Activated CD8-positive, alpha-beta memory T cell treated with anti-CD3 and anti-CD28 coated beads for 1 hour (primary cell): ENCODE results near the gene KCTD1.

Experiments
- DNase-seq, 2 donors: peaks; one replicate each; pipeline ENCODE4 v3.0.0-alpha.2; 2020; ENCODE audit warnings: low read depth in 1 of 2; ENCODE audit errors: extremely low read depth in 1 of 2

KCTD1 gene

DNA sequence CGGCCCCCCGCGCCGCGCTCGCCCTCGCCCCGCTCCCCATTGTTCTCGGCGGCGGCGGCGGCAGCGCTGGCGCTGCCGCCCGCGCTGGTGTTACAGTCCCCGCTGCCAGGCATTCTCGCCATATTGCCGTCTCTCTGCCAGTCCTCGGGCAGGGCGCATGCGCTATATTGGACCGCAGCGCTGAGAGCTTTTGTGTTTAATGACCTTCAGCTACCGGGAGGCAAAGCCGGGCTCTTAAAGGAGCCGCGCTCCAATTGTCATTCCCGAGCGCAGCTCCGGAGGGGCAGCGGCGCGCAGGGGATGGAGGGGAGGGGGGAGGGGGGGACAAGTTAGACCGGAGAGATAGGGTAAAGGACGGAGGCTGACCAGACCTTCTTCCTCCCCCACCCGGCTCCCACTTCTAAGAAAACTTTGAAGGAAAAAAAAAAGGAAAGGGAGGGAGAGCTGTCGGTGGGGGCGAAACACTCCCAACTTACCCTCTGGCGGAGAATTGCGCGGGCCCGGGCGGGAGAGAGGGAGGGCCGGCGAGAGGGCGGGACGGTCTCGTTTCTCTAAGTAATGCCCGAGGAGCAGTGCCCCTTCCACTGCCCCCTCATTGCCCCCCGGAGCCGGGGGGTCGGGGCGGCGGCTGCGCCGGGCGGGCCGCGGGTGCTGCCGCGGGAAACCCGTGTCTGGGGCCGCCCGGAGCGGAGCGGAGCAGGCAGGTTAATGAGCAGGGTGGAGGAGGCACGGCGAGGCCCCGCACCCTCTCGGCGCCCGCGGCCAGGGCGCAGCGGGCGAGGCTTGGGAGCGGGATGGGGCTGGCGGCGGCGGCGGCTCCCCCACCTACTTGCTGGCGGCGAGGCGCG is at the start of gene KCTD1:
KCTD1 (minus strand) TSS at position 139 of the 848 bp plus-strand sequence; CDS start at position 122, 17 bp downstream.
- peak; percentile 3 to 37 for DNase-seq

DNA sequence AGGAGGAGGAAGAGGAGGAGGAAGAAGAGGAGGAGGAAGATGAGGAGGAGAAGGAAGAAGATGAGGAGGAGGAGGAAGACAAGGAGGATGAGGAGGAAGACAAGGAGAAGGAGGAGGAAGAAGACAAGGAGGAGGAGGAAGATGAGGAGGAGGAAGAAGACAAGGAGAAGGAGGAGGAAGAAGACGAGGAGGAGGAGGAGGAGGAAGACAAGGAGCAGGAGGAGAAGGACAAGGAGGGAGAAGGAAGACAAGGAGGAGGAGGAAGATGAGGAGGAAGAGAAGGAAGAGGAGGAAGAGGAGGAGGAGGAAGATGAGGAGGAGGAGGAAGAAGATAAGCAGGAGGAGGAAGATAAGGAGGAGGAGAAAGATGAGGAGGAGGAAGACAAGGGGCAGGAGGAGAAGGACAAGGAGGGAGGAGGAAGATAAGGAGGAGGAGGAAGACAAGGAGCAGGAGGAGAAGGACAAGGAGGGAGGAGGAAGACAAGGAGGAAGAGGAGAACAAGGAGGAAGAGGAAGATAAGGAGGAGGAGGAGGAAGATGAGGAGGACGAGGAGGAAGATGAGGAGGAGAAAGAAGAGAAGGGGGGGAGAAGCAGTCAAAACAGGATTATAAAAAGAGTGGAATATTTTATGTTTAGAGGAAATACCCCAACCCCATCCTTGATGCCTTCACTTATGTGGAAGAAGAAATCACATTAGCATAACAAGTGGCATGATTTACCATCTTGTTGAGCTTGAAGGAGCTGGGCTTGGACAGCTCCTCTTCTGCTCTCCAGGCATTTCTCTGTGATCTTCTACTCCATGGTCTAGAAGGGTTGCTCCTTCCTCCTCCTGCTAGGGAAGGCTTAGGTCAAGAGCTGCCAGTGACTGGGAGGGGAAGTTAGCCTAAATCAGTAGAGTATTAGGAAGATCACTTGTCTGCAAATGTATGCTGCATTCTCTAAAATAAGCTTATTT is 45.3 kb upstream of the KCTD1 start:
- no peak for DNase-seq

DNA sequence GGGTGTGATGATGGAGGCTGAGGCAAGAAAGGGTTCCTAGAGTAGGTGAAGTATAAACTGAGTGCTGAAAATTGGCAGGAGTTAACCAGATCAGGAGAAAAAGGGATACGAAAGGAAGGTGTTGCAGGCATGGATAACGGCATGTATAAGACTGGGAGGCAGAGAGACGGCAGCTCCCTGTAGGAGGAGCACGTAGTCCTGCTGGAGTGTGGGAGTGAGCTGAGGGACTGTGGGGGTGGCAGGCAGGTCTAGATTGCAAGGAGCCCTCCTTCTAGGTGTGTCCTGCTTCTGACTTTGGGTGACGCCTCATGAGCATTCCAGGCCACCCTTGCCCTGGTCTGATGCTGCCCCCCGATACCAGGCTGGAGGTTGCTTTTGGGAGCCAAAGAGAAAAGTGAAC is 36.4 kb upstream of the KCTD1 start:
- DNase-seq, result no peak

DNA sequence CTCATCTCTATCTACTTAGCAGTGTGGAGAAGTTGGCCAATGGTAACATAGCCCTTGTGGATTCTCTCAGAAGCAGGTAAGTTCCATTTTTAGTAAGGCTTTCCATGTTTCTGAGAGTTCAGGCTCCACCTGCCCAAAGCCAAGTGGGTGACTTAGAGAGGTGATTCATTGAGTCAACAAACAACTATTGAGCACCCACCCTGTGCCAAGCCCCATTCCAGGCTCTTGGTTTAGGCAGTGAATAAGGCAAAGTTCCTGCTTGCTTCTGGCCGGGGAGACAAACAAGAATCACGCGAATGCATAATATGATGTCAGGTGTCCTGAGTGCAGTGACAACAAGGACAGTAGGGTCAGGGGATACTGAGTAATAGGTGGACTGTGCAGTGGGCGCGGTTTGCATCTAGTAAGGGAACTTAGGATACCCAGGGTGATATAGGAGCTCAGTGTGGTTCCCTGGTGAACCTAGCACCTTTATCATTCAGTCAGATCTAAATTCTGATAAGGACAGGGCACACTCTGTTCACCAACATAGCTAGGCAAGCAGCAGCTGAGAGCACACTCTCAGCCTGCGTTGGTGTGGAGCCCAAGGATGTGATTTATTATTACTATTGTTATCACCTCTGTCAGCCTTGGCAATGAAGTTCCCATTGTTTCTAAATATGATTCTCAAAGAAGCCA is 31.7 kb upstream of the KCTD1 start:
- DNase-seq, result no peak

DNA sequence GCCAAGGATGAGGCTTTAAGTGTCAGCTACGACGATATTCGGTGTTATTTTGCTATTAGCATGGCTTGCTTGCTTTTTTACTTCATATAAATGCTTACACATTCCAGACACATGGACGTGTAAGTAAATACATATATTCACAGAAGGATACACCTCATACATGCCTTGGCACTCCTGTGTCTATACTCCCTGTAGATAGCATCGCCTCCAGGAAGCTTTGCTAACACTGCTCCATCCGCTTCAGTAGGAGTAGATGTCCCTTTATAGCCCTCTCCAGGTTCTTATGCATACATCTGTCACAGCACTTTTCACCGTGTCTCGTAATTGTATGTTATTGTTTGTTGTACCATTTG is 27.5 kb upstream of the KCTD1 start:
- DNase-seq, result no peak

DNA sequence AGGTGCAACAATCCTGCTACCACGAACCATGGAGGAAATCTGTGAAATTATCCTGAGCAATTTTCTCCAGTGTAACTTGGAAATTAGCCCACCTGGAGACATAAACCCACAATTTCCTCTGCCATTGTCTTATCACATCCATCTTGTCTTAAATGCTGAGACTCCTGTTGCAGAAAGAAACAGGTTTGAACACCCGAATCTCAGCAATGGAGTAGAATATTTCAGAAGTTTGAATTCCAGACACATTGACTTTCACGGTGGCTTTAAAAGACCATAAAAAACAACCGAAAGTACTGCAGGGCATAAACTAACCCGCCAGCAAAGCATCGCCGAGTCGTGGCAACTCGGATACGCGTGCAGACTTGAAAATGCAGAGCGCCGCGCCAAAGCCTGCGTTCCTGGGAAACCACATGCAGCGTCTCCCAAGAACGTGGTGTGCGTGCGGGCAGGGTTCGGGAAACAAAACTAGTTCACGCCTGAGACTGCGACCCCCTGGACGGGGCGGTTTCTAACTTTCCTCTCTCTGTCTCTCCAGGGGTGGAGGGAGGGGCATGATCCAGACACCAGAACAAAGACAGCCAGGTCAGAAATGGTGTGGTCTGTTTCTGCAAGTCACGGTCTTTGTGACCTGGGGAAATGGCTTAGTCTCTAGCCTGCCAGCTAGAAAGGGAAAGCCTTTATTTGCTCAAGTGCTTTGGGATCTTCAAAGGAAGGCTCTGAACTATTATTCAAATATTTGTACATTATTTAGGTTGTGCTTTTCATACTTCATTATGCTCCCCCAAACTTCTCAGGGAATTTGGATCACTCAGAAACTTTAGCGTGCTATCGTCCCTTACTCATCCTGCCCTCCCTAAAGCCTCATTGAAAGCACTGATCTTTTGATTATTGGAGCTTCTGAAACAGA is 26.9 kb upstream of the KCTD1 start:
- DNase-seq, result no peak

DNA sequence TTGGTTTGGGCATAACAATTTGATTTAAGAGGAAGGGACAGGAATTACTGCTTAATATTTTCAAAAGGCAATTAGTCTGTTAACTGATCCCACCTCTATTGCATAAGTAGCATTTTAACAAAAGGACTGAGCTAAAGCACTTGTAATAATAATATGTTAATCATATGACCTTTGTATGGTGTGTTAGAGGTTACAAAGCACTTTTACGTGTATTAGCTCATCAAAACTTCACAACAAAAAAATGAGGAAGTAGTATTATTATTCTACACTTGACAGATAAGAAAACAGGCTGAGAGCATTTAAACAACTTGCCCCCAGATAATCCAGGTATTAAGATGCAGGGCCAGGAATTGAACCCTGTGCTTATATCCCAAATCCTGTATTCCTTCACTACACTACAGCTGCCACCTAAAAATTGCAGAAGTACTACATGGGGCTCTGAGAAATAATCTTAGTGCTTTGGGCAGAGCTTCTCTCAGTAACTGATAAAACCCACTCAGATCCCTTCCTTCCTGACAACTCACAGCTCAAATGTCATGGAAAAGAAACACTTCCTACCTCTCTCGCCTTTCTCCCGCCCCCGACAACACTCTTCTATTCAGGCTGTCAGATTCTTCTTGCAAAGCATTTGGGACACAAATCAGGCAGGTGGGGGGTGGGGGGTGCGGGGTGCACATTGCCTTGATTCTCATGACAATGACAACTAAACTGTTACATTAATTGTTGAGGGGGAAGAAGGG is 20.7 kb upstream of the KCTD1 start:
- DNase-seq, result no peak

DNA sequence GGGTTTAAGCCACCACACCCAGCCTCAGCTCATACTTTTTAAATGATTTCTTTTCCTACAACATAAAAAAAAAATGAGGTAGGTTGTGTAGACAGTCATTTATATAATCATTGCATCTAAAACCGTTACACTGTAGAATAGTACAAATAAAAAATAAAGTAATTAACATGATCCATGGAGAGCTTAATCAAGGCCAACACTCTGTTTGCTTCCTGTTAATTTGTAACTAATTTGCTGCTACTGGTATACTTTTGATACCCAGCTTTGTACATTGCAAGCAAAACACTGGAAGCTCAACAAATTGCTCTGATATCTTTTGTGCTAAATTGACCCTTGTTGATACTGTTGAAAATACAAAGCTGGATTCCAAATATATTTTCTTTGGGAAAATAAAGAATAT is 20.2 kb upstream of the KCTD1 start:
- no peak for DNase-seq

DNA sequence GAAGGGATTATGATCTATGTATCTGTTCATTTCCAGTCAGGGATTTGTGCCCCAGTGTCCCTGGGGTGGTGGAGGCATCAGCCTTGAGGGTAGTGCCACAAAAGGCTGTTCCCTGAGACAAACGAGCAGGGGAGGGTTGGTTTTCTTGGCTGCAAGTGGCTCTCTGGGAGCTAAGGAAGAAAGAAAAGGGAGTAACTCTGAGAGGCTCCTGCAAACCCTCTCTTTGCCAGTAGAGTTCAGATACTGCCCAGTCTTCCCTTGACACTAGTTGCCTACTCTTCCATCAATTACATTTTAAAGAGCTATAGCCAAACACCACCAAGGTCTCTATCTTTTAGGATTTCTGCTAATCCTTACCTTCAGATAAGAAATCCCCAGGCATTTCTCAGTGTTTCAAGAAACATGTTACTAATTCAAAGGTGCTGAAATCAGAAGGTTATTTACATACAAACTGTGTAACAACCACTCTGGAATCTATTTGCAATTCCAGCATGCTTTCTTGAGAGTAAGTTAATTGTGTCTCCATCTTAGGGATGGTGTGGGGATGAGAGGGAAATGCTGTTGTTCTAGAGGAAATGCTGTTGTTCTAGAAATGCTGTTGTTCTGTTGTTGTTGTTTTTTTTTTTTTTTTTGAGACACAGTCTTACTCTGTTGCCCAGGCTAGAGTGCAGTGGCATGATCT is 18.7 kb upstream of the KCTD1 start:
- no peak for DNase-seq

DNA sequence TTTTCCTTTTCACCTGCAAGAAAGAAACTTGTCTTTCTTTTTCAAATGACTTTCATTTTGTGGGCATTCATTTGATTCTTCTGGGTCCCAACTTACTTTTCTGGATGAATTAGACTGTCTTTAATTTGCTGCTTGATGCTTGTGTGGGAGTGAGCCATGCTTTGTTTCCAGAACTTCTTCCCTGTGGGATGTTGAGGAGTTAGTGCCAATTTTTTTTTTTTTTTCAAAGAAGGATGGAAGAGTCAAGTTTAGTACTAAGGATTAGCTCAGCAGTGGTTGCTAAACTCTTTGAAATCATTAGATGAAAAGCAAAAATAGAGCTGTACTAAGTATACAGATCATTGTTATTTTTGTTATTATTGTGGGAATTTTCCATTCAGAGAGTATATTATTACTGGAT is 17.2 kb upstream of the KCTD1 start:
- no peak for DNase-seq

DNA sequence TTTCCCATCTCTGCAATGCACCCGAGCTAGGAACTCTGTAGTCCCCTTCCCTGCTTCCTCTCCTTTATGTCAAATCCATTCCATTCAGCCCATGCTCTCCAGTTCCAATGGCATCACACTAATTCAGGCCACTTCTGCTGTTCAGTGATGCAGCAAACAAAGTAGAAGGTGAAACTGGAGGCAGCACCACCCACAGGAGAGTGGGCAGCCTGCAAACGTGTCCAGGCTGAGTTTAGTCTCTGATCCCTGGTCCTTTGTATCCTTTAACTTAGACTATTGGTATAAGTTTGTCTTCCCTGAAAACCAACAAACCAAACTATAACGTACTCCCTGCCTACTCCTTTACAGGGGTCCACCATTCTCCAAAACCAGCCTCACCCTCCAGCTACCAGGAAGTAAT is 14.7 kb upstream of the KCTD1 start:
- no peak for DNase-seq

DNA sequence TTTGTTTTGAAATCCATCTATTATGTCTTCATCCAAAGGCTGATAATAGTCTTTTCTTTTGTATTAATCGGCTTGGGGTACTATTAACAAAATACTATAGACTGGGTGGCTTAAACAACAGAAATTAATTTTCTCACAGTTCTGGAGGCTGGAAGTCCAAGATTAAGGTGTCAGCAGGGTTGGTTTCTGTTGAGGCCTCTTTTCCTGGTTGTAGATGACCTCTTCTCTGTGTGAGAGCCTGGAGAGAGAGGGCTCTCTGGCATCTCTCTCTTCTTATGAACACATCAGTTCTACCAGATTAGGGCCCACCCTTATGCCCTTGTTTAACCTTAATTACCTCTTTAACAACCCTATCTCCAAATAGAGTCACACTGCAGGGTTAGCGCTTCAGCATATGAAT is 14.2 kb upstream of the KCTD1 start:
- no peak for DNase-seq

DNA sequence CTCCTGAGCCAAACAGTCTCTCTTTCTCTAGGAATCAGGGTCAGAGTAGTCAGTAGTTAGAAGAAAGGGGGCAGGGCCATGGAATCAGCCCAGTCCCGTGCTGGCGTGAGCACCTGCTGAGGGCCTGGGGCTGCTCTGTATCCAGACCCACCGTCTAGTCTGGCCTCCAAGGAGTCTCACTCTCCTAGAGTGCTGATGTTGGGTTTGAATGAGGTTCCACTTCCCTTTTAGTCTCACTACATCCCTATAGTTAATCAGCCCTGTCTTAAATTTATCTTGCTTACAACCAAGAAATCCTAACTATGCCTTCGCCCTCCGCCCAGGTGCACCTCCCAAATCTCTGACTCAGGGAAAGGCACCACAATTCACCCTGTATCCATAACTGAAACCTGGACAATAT is 13.4 kb upstream of the KCTD1 start:
- no peak for DNase-seq

DNA sequence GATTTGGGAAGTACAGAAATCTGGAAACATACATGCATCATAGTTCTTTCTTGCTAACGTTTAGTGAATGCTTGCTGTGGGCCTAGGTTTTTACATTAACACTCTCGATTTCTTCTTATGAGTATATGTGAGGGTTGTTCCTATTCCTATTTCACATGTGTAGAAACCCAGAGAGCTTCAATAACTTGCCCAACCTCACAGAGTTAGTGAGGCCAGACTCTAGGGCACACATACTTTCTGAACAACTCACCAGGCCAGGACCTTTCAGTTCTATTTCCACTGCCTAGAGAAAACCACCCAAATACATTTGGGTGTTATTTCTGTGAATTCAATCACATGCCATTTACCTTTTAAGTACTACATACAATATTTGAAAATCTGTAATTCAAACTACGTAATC is 8.2 kb upstream of the KCTD1 start:
- DNase-seq, result no peak

DNA sequence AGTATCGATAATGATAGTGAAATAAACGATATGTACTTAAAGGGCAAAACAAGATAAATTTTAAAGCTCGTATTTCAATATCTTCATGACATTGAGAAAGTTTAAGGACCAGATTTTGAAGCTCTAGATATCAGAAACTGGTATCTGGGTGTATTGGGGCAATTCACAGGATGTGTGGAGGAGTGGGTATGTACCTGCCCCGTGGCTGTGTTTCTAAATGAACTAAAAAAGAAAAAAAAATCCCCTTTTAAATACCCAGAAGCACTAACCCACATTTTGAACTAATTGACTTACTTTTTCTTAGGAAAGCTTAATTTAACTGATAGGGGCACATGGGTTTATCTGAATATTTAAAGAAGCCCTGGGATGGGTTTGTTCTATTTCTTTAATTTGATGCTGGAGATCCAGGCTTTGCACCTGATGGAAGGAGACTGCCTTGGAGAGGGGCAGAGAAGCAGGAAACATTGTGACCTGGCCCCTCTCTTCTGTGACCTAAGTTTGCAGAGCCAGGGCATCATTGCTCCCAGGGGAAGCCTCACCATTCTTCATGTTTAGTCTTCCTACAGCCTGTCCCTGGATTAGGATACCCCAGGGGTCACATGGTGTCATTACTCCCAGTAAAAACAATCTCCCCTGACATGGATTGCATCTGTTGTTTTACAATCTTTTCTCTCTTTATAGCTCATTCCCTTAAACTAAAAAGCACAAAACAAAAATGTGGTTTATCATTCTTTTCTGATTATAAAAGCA is 7.6 kb upstream of the KCTD1 start:
- no peak for DNase-seq

DNA sequence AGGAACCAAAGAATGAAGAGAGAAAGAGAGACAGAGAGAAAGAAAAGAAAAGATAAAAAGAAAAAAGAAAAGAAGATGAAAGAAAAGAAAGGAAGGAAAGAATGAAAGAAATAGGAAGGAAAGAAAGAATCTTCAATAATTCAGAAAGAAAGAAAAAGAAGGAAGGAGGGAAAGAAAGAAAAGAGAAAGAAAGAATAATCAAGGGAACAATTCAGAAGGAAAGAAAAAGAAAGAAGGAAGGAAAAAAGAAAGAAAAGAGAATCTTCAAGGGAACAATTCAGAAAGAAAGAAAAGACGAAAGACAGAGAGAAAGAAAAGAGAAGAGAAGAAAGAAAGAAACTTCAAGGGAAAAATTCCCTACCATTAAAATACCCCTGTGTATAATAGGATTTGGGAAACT is 5.6 kb upstream of the KCTD1 start:
- no peak for DNase-seq

DNA sequence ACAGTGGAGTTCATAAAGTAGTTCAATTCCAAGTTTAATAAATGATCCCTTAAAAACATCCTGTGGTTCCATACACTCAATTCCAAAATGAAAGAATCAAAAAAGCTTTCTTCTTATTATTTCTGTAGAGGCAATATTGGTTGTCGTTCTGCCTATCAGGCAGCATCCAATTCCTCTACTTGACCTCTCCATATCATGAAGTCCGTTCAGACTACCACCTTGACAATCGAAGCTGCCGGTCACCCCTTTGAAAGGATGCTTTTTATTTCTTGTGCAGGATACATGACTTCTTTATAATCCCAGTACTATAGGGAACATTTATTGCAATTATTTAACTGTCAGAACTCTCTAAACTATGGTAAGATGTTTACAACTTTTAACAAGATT is 3.3 kb upstream of the KCTD1 start:
- no peak for DNase-seq

DNA sequence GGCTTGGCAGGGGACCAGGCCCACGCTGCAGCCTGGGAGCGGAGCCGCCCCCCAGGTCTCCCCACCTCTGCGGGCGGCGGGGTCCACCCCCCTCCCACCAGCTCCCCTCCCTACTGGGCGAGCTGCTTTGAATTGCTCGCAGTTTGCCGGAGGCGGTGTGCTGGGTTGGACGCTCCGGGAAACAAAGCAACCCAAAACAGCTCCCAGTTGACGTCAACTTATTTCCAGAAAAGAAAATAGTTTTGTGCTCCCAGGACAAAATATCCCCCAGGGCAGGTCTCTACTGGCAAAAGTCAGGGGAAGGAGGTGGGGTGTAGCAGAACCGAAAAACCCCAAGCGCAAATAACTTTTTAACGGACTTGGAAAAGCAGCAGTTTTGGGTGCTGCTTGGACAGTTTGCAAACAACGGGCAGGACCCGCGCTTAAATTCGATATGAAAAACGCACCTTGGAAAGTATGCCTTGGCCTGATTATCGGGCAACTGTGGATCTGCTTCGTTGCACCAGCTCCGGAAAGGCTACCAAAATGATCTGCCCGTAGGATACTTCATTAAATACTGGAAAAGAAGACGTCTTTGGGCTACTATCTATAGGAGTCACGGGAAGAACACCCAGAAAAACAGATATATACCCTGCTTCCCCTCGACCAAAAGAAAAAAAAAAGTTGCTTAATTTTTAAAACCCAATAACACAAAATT is 2.8 kb upstream of the KCTD1 start:
- no peak for DNase-seq
